ENCODE results near the gene NCOA3.
"Not testable (repeated sequence)": the region's sequence is repeated elsewhere in the genome, so short reads cannot be mapped to it uniquely, and the experiment has no call there.

DNA sequence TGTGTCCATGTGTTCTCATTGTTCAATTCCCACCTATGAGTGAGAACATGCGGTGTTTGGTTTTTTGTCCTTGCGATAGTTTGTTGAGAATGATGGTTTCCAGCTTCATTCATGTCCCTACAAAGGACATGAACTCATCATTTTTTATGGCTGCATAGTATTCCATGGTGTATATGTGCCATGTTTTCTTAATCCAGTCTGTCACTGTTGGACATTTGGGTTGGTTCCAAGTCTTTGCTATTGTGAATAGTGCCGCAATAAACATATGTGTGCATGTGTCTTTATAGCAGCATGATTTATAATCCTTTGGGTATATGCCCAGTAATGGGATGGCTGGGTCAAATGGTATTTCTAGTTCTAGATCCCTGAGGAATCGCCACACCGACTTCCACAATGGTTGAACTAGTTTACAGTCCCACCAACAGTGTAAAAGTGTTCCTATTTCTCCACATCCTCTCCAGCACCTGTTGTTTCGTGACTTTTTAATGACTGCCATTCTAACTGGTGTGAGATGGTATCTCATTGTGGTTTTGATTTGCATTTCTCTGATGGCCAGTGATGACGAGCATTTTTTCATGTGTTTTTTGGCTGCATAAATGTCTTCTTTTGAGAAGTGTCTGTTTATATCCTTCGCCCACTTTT, 52.0 kb downstream of the NCOA3 start:
- TF ChIP-seq CTCF (conservative IDR thresholded peaks at IDR 0.05; ENCODE audit: low read length); EZH2phosphoT487 (IDR thresholded peaks at IDR 0.05; ENCODE audit: borderline replicate concordance): not testable (repeated sequence)
